Measurements from ENCODE around the gene CYP11A1.

GRCh38 chr15:74402873-74403587, 35.6 kb upstream of the CYP11A1 start:
- no peak for TF ChIP-seq CTCF (conservative IDR thresholded peaks at IDR 0.05; ENCODE audit: low read length)
- TF ChIP-seq EZH2phosphoT487 (IDR thresholded peaks at IDR 0.05; ENCODE audit: borderline replicate concordance), result no peak
